Osteoblast (primary cell): ENCODE data around the gene METTL25. TPM values are rescaled to one million over a fixed set of nuclear protein-coding genes. Genes with fewer than 3 reads are reported as not detected.

Source experiments
- DNase-seq: peaks from one replicate; pipeline ENCODE4 v3.0.0; 2011; ENCODE audit warnings: low spot score, mixed read lengths; ENCODE audit not compliant: insufficient read length; ENCODE audit errors: missing footprints
- H2AFZ ChIP-seq: 2 replicates; pipeline ENCODE4 v1.6.0; 2011; ENCODE audit warnings: mild to moderate bottlenecking, low read length
- H3K27ac ChIP-seq: 2 replicates; pipeline ENCODE4 v1.5.1; 2011; ENCODE audit warnings: mild to moderate bottlenecking, low read depth, low read length, moderate library complexity
- H3K27me3 ChIP-seq: 2 replicates; pipeline ENCODE4 v1.6.0; 2012; ENCODE audit warnings: mild to moderate bottlenecking, control low read depth, inconsistent platforms, low read length, moderate library complexity; ENCODE audit not compliant: insufficient read depth
- H3K36me3 ChIP-seq: 2 replicates; pipeline ENCODE4 v1.5.1; 2011; ENCODE audit warnings: mild to moderate bottlenecking, low read length, control low read depth, moderate library complexity; ENCODE audit not compliant: insufficient read depth
- H3K4me1 ChIP-seq: 2 replicates; pipeline ENCODE4 v1.5.1; 2011; ENCODE audit warnings: mild to moderate bottlenecking, low read length, control low read depth, moderate library complexity; ENCODE audit not compliant: insufficient read depth
- H3K4me2 ChIP-seq: 2 replicates; pipeline ENCODE4 v1.6.0; 2011; ENCODE audit warnings: mild to moderate bottlenecking, low read length; ENCODE audit not compliant: insufficient read depth
- H3K4me3 ChIP-seq: fragments of 200-600 bp; sonication (generic); 3 replicates; pipeline ENCODE4 v1.5.1; 2012; ENCODE audit warnings: mild to moderate bottlenecking, low read length, inconsistent platforms; ENCODE audit not compliant: insufficient read depth
- H3K79me2 ChIP-seq: 2 replicates; pipeline ENCODE4 v1.6.0; 2012; ENCODE audit warnings: mild to moderate bottlenecking, low read length, control low read depth, inconsistent platforms; ENCODE audit not compliant: insufficient read depth
- H3K9me3 ChIP-seq: 2 replicates; pipeline ENCODE4 v1.5.1; 2011; ENCODE audit warnings: low read depth, low read length, control low read depth
- H4K20me1 ChIP-seq: 2 replicates; pipeline ENCODE4 v1.6.0; 2012; ENCODE audit warnings: mild to moderate bottlenecking, low read length, control low read depth; ENCODE audit not compliant: insufficient read depth
- total RNA-seq: library from RNA; depleted of rRNA; stranded (reverse); fragments of >200 nt; gene quantifications from 2 replicates; pipeline ENCODE4 v1.2.3, GENCODE V29; 2012
- TF ChIP-seq, protein P1 (sequence below): IDR thresholded peaks from 2 replicates; pipeline ENCODE4 v1.5.1; 2011; ENCODE audit warnings: mild to moderate bottlenecking, low read depth, low read length, moderate library complexity; ENCODE audit errors: extremely low read depth

Gene METTL25
- total RNA-seq, 1 donor = 18.1 TPM

GRCh38 chr12:82408844-82409243, 50.5 kb downstream of the METTL25 start:
- Histone ChIP-seq H2AFZ (no peak overlapping the region), H3K4me3 (no peak overlapping the region), H4K20me1 (no peaks in the 10 kb centered on the region), H3K79me2 (no peaks in the 10 kb centered on the region), H3K4me1 (no peaks in the 10 kb centered on the region), H3K27me3 (no peaks in the 10 kb centered on the region), H3K36me3 (no peaks in the 10 kb centered on the region), H3K4me2 (no peak overlapping the region), H3K9me3 (no peaks in the 10 kb centered on the region), H3K27ac (no peak overlapping the region)
- DNase-seq = no peak
- TF ChIP-seq, protein P1, sequence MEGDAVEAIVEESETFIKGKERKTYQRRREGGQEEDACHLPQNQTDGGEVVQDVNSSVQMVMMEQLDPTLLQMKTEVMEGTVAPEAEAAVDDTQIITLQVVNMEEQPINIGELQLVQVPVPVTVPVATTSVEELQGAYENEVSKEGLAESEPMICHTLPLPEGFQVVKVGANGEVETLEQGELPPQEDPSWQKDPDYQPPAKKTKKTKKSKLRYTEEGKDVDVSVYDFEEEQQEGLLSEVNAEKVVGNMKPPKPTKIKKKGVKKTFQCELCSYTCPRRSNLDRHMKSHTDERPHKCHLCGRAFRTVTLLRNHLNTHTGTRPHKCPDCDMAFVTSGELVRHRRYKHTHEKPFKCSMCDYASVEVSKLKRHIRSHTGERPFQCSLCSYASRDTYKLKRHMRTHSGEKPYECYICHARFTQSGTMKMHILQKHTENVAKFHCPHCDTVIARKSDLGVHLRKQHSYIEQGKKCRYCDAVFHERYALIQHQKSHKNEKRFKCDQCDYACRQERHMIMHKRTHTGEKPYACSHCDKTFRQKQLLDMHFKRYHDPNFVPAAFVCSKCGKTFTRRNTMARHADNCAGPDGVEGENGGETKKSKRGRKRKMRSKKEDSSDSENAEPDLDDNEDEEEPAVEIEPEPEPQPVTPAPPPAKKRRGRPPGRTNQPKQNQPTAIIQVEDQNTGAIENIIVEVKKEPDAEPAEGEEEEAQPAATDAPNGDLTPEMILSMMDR = no peak

DNA sequence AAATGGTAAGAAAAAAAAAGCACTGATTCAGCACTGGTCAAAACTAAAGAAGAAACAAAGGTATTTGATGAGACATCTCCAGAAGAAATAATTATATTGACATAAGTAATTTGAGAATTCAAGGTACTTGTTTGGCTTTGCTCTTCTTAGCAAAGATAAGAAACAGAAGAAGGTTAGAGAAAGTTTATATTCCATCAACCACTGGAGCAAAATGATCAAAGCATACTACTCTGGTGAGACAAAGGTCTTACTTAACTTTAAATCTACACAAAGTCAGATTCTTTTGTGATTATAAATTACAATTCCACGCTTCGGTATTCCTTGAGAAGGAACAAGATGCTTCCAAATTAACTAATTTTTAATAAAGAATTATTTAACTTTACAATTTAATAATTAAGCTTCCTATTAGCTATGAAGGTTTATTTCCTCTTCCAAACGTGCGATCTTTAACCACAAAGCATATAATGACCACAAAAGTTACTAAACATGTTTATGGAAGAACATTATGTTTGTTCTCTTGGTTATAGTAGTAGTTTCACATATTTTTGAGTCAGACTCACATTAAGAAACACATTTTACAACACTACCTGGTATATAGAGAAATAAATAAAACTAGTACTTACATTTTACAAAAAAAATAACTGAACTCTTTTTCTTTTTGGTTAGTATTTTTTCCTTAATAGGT, 53.4 kb downstream of the METTL25 start:
- no peaks in the 10 kb centered on the region for H3K27me3 ChIP-seq
- no peaks in the 10 kb centered on the region for H3K79me2 ChIP-seq
- TF ChIP-seq, protein P1 = no peak
- no peaks in the 10 kb centered on the region for H4K20me1 ChIP-seq
- no peaks in the 10 kb centered on the region for H3K9me3 ChIP-seq
- H2AFZ ChIP-seq = no peak overlapping the region
- no peak overlapping the region for H3K27ac ChIP-seq
- H3K36me3 ChIP-seq = no peaks in the 10 kb centered on the region
- H3K4me2 ChIP-seq = no peak overlapping the region
- no peak overlapping the region for H3K4me3 ChIP-seq
- no peaks in the 10 kb centered on the region for H3K4me1 ChIP-seq
- no peak for DNase-seq

- TF ChIP-seq, protein P1 = no peak
- Histone ChIP-seq H3K79me2 (no peaks in the 10 kb centered on the region), H3K36me3 (no peaks in the 10 kb centered on the region), H2AFZ (no peak overlapping the region), H3K4me3 (no peak overlapping the region), H3K27ac (no peak overlapping the region), H4K20me1 (no peaks in the 10 kb centered on the region), H3K9me3 (no peaks in the 10 kb centered on the region), H3K27me3 (no peaks in the 10 kb centered on the region), H3K4me1 (no peaks in the 10 kb centered on the region), H3K4me2 (no peak overlapping the region)
- no peak for DNase-seq
Measured at GRCh38 chr12:82412246-82412645, 53.9 kb downstream of the METTL25 start.

GRCh38 chr12:82414044-82414443, 55.7 kb downstream of the METTL25 start:
- H2AFZ ChIP-seq = no peak overlapping the region
- TF ChIP-seq, protein P1 = no peak
- H3K4me1 ChIP-seq = no peaks in the 10 kb centered on the region
- no peaks in the 10 kb centered on the region for H4K20me1 ChIP-seq
- no peaks in the 10 kb centered on the region for H3K27me3 ChIP-seq
- DNase-seq = no peak
- no peaks in the 10 kb centered on the region for H3K9me3 ChIP-seq
- no peak overlapping the region for H3K4me2 ChIP-seq
- no peaks in the 10 kb centered on the region for H3K79me2 ChIP-seq
- no peaks in the 10 kb centered on the region for H3K36me3 ChIP-seq
- no peak overlapping the region for H3K27ac ChIP-seq
- H3K4me3 ChIP-seq = no peak overlapping the region
